ENCODE measurements around the gene GPR39. TPM values are rescaled to one million over a fixed set of nuclear protein-coding genes. Genes with fewer than 3 reads are reported as not detected.

GPR39 gene
- total RNA-seq = 4.3 TPM

DNA sequence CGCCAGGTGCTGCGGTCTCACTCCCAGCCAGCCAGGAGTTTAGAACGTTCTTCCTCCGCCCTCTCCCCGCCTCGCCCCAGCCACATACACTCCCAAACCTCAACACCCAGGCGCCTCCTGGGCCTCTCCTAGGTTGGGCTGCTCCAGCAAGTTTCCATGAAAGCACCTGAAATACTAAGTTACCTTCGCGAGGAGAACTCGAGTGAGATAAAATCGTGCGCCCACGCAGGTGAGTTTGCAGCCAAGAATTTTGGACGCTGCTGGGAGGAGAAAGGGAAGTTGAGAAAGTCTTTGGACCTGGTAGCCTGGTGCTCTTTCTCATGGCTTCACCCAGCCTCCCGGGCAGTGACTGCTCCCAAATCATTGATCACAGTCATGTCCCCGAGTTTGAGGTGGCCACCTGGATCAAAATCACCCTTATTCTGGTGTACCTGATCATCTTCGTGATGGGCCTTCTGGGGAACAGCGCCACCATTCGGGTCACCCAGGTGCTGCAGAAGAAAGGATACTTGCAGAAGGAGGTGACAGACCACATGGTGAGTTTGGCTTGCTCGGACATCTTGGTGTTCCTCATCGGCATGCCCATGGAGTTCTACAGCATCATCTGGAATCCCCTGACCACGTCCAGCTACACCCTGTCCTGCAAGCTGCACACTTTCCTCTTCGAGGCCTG is at the start of gene GPR39:
TSS of gene GPR39 (plus strand) at position 83 of the 673 bp plus-strand sequence.

DNA sequence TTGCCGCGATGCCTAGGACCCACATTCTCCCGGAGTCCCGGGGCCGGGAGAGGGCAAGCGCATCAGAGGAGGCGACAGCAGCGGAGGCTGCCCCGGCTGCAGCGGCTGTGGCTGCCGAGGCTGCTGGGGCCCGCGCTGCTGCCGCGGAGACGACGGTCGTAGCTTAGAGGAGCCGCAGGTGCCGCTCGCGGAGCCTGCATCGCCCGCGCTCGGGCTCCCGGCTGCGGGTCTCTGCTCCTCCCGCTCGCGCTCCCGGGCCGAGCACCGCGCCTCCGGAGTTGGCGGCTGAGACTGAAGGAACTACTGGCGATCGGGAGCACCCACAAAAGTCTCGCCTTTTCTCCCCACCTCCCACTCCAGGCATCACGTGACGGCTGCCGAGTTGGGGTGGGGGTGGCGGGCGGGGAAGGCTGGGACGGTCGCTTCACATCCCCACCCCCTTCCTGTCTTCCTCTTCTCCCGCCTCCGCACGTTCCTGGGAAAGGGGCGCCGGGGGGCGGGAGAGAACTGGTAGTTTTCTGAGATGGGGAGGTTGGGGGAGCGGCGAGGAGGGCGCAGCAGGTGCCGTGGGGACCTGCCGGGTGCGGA is 253.4 kb downstream of the GPR39 start, which contains the start of gene LYPD1:
TSS of gene LYPD1 (minus strand) at position 298 of the 588 bp plus-strand sequence. CDS start at position 25, 273 bp downstream.

Small RNA genes lying within 50 kb of the gene (small RNA-seq; reads per million reads assigned to genes)
- not detected for gene RNU6-175P (ENCODE audit: low replicate concordance)
